ENCODE measurements around the gene ALPG.
"Not testable (repeated sequence)": the region's sequence is repeated elsewhere in the genome, so short reads cannot be mapped to it uniquely, and the experiment has no call there.

The ALPG gene

DNA sequence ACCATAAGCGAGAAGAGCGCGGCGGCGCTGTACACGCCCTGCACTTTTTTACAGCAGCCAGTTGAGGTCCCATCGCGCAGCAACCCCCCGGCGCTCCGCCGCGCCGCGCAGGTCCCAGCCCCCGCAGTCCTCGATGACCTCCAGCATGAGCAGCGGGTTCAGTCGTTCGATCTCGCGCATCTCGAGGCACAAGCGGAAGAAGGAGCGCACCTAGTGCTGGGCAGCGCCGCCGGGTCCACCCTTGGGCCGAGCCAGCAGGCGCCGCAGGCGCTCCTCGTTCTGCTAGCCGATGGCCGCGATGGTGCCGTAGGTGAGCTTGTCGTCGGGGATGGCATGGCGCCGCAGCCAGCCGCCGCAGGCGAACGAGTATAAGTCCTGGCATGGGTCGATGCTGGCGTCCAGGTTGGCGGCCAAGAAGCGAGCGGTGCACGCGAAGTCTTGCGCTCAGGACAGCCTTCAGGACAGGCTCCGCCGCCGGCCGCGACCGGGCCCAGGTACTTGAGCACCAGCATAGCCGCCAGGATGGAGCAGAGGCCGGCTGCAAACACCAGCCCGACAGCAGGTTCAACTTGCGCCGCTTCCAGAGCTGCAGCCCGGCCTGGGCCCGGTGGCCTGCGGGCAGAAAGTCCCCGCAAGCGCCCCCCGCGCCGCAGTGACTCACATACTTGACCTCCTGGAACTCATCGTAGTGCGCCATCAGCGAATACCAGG is 19.7 kb upstream of the ALPG start:
- 1 to 5% methylated on average over 74 to 75 of the region's 75 CpGs for WGBS, 2 experiments (ENCODE audit: insufficient coverage in 2 of 2)
- Histone ChIP-seq H3K27ac (ENCODE audit: low read depth, low read length, severe bottlenecking) (peak overlapping the region; percentile 90), H3K36me3 (ENCODE audit: control insufficient read depth, insufficient read depth, low read length) (no peaks in the 10 kb centered on the region), H3K4me3 (ENCODE audit: extremely low read depth, insufficient read depth, low read length, poor library complexity, severe bottlenecking) (peak overlapping the region; percentile 49), H3K9me3 (ENCODE audit: control insufficient read depth, low read length) (no peaks in the 10 kb centered on the region), H3K4me1 (ENCODE audit: control insufficient read depth, insufficient read depth, low read length, poor library complexity, severe bottlenecking) (peaks cover 33% of the 10 kb centered on the region)

DNA sequence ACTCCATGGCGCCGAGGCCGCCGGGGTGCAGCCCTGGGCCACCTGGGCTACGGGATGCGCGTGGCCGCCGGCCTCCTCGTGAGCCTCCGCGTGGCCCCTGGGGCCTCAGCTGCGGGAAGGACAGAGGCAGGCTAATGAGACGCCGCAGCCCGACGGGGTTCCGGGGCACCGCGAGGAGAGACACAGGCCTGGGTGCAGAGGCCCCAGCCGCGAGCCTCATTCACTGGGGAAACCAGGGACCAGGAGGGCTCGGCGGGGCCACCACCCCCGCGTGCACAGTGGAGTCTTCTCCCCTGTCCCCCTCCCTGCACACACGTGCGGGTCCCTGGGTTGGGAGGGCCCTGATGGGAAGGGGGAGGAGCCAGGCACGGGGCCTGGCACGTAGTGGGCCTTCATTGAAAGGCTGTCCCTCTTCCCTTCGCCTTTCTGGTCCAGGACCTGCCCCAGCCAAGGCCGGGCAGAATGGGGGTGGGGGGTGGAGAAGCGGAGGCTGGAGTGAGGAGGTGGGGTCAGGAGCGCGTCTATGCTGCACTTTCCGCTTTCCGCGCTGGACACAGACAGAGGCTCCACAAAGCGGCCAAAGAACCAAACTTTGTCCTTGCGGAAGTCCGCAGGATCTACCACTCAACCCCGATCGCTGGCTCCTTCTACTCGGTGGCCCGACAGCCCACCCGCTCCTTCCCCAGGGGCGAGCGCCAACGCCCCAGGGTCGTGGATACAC is 19.0 kb upstream of the ALPG start:
- Histone ChIP-seq H3K27ac (ENCODE audit: low read depth, low read length, severe bottlenecking) (no peak overlapping the region), H3K4me1 (ENCODE audit: control insufficient read depth, insufficient read depth, low read length, poor library complexity, severe bottlenecking) (peaks cover 31% of the 10 kb centered on the region), H3K36me3 (ENCODE audit: control insufficient read depth, insufficient read depth, low read length) (no peaks in the 10 kb centered on the region), H3K4me3 (ENCODE audit: extremely low read depth, insufficient read depth, low read length, poor library complexity, severe bottlenecking) (peak overlapping the region; percentile 49), H3K9me3 (ENCODE audit: control insufficient read depth, low read length) (no peaks in the 10 kb centered on the region)
- 3% methylated on average over 33 to 44 of the region's 50 CpGs for WGBS, 2 experiments (ENCODE audit: insufficient coverage in 2 of 2)

DNA sequence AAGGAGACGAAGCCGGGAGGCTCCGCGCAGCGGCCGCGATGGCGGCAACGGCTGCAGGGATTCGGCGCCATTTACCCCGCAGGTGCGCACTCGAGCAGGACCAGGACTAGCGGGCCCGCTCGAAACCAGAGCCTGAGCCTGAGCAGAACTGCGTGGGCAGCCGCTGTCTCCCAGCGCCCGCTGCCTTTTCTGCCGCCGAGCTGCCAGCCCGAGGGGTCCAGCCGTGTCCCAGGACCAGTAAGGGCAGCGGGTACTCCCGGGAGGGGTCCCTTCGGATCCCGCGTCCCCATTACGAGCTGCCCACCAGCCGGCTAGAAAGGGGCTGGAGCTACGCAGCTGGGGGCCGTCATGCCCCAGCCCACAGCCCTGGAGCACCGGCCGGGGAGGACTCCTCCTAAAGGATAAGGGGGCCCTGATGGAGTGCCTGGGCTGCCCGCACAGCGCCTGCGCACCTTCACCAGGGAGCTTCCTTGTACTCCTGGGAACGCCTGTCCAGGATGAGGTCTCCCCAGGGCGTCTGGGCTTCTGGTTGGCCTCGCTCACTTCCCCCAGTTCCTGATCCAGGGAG is 18.2 kb upstream of the ALPG start:
- H3K36me3 ChIP-seq (ENCODE audit: control insufficient read depth, insufficient read depth, low read length): no peaks in the 10 kb centered on the region
- no peaks in the 10 kb centered on the region for H3K9me3 ChIP-seq (ENCODE audit: control insufficient read depth, low read length)
- no peak overlapping the region for H3K27ac ChIP-seq (ENCODE audit: low read depth, low read length, severe bottlenecking)
- WGBS, 2 experiments (ENCODE audit: insufficient coverage in 2 of 2): 13 to 17% methylated on average over 38 to 40 of the region's 42 CpGs
- peak overlapping the region; percentile 49 for H3K4me3 ChIP-seq (ENCODE audit: extremely low read depth, insufficient read depth, low read length, poor library complexity, severe bottlenecking)
- H3K4me1 ChIP-seq (ENCODE audit: control insufficient read depth, insufficient read depth, low read length, poor library complexity, severe bottlenecking): peaks cover 31% of the 10 kb centered on the region

DNA sequence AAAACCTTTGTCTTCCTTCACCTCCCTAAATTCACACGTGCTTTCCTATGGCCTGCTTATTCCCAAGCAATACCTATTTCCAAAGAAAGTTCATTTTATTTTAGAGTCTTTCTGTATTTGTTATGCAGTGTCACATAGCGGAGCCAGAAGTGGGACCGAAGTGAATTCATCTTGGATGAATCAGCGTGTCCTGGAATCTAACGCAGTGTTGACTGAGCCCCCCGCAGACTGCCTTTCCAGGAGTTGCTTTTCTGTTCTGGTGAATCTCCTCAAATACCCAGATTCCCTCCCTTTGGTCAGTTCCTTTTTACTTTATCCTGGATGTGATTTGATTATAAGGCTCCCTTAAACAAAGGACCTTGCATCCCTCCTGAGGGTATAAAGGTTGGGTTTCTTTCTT is 17.3 kb upstream of the ALPG start:
- 27 to 41% methylated on average over 3 of the region's 6 CpGs for WGBS, 2 experiments (ENCODE audit: insufficient coverage in 2 of 2)
- no peaks in the 10 kb centered on the region for H3K9me3 ChIP-seq (ENCODE audit: control insufficient read depth, low read length)
- H3K36me3 ChIP-seq (ENCODE audit: control insufficient read depth, insufficient read depth, low read length): no peaks in the 10 kb centered on the region
- no peak overlapping the region for H3K4me3 ChIP-seq (ENCODE audit: extremely low read depth, insufficient read depth, low read length, poor library complexity, severe bottlenecking)
- H3K27ac ChIP-seq (ENCODE audit: low read depth, low read length, severe bottlenecking): no peak overlapping the region
- H3K4me1 ChIP-seq (ENCODE audit: control insufficient read depth, insufficient read depth, low read length, poor library complexity, severe bottlenecking): peaks cover 31% of the 10 kb centered on the region

DNA sequence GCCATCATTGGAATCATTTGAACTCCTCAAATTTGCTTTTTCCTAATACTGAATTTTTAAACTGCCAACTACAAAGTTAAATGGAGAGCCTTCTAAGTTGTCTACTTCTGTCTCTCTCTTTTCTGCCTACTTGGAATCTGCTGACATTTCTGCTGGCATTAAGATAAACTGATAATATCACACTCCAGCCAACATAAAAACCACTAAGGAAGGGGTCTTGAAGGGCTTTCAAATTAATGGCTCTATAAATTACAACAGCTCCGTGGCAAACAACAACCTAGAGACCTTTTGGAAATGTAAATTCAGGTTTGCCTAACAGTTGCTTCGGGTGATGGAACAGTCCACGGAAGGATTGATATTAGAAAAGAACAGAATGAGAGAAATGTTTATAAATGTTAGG is 16.0 kb upstream of the ALPG start:
- Histone ChIP-seq H3K27ac (ENCODE audit: low read depth, low read length, severe bottlenecking) (no peak overlapping the region), H3K9me3 (ENCODE audit: control insufficient read depth, low read length) (no peaks in the 10 kb centered on the region), H3K4me3 (ENCODE audit: extremely low read depth, insufficient read depth, low read length, poor library complexity, severe bottlenecking) (no peak overlapping the region), H3K4me1 (ENCODE audit: control insufficient read depth, insufficient read depth, low read length, poor library complexity, severe bottlenecking) (peaks cover 28% of the 10 kb centered on the region), H3K36me3 (ENCODE audit: control insufficient read depth, insufficient read depth, low read length) (no peaks in the 10 kb centered on the region)
- 79 to 80% methylated on average over 2 of the region's 3 CpGs for WGBS, 2 experiments (ENCODE audit: insufficient coverage in 2 of 2)

DNA sequence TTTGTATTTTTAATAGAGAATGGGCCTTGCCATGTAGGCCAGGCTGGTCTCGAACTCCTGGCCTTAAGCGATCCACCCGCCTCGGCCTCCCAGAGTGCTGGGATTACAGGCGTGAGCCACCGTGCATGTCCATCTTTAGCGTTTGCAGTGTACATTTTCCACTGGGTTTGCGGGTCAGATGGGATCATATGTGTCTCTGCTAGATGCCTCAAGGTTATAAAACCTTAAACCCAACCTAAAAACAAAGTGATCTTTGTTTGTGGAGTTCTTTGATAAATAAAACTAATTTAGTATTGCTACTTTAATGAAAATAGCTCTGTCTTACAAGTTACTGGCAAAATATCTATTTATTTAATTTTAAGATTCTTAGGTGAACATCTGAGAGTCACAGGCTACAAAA is 13.1 kb upstream of the ALPG start:
- no peaks in the 10 kb centered on the region for H3K36me3 ChIP-seq (ENCODE audit: control insufficient read depth, insufficient read depth, low read length)
- no peak overlapping the region for H3K27ac ChIP-seq (ENCODE audit: low read depth, low read length, severe bottlenecking)
- 87 to 98% methylated on average over 6 to 7 of the region's 8 CpGs for WGBS, 2 experiments (ENCODE audit: insufficient coverage in 2 of 2)
- peaks cover 23% of the 10 kb centered on the region for H3K4me1 ChIP-seq (ENCODE audit: control insufficient read depth, insufficient read depth, low read length, poor library complexity, severe bottlenecking)
- no peaks in the 10 kb centered on the region for H3K9me3 ChIP-seq (ENCODE audit: control insufficient read depth, low read length)
- no peak overlapping the region for H3K4me3 ChIP-seq (ENCODE audit: extremely low read depth, insufficient read depth, low read length, poor library complexity, severe bottlenecking)

DNA sequence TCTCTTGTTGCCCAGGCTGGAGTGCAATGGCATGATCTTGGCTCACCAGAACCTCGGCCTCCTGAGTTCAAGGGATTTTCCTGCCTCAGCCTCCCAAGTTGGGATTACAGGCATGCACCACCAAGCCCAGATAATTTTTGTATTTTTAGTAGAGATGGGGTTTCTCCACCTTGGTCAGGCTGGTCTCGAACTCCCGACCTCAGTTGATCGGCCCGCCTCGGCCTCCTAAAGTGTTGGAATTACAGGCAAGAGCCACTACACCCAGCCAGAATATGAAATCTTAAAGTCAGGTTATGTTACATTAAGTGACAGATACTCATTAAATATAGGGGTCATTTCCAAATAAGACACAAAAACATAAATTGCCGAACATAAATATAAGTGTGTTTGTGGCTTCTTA is 12.2 kb upstream of the ALPG start:
- peaks cover 18% of the 10 kb centered on the region for H3K4me1 ChIP-seq (ENCODE audit: control insufficient read depth, insufficient read depth, low read length, poor library complexity, severe bottlenecking)
- 100% methylated on average over 5 of the region's 7 CpGs; no CpG with 5 or more reads in 1 of the 2 experiments for WGBS, 2 experiments (ENCODE audit: insufficient coverage in 2 of 2)
- not testable (repeated sequence) for H3K36me3 ChIP-seq (ENCODE audit: control insufficient read depth, insufficient read depth, low read length); H3K4me3 ChIP-seq (ENCODE audit: extremely low read depth, insufficient read depth, low read length, poor library complexity, severe bottlenecking); H3K27ac ChIP-seq (ENCODE audit: low read depth, low read length, severe bottlenecking); H3K9me3 ChIP-seq (ENCODE audit: control insufficient read depth, low read length)

DNA sequence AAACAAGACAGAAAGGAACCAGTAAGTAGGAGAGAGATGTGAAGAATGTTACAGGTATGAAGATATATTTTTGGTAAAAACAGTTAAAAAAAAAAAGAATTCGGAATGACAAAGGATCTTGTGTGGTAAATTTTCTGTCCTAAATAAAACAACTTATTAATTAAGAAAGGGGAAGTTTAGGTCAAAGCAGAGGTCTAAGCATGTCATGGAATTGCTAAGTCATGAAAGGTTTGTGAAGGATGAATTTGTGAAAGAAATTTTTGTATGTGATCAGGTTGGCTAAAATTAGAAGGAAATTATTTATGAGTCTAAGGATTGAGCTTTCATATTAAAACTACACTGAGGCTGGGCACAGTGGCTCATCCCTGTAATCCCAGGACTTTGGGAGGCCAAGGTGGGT is 11.1 kb upstream of the ALPG start:
- Histone ChIP-seq H3K4me1 (ENCODE audit: control insufficient read depth, insufficient read depth, low read length, poor library complexity, severe bottlenecking) (peaks cover 7% of the 10 kb centered on the region), H3K9me3 (ENCODE audit: control insufficient read depth, low read length) (no peaks in the 10 kb centered on the region), H3K36me3 (ENCODE audit: control insufficient read depth, insufficient read depth, low read length) (no peaks in the 10 kb centered on the region), H3K27ac (ENCODE audit: low read depth, low read length, severe bottlenecking) (no peak overlapping the region), H3K4me3 (ENCODE audit: extremely low read depth, insufficient read depth, low read length, poor library complexity, severe bottlenecking) (no peak overlapping the region)
- 60% methylated on average over 1 of the region's 1 CpG; no CpG with 5 or more reads in 1 of the 2 experiments for WGBS, 2 experiments (ENCODE audit: insufficient coverage in 2 of 2)

DNA sequence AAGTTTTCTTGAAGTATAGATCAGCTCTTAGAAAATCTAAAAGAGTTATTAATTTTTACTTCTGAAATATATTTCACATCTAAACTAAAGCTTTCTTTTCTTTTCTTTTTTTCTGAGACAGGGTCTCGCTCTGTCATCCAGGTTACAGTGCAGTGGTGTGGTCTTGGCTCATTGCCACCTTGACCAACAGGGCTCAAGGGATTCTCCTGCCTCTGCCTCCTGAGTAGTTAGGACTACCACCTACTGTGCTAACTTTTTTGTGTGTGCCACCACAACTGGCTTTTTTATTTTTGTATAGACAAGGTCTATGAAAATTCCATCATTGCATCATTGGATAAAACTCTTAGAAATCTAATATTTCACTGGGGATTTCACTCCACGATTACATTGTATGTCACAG is 10.0 kb upstream of the ALPG start:
- H3K27ac ChIP-seq (ENCODE audit: low read depth, low read length, severe bottlenecking): no peak overlapping the region
- H3K4me1 ChIP-seq (ENCODE audit: control insufficient read depth, insufficient read depth, low read length, poor library complexity, severe bottlenecking): no peaks in the 10 kb centered on the region
- no peak overlapping the region for H3K4me3 ChIP-seq (ENCODE audit: extremely low read depth, insufficient read depth, low read length, poor library complexity, severe bottlenecking)
- no peaks in the 10 kb centered on the region for H3K36me3 ChIP-seq (ENCODE audit: control insufficient read depth, insufficient read depth, low read length)
- WGBS, 2 experiments (ENCODE audit: insufficient coverage in 2 of 2): 100% methylated on average over 1 of the region's 2 CpGs; no CpG with 5 or more reads in 1 of the 2 experiments
- no peaks in the 10 kb centered on the region for H3K9me3 ChIP-seq (ENCODE audit: control insufficient read depth, low read length)

DNA sequence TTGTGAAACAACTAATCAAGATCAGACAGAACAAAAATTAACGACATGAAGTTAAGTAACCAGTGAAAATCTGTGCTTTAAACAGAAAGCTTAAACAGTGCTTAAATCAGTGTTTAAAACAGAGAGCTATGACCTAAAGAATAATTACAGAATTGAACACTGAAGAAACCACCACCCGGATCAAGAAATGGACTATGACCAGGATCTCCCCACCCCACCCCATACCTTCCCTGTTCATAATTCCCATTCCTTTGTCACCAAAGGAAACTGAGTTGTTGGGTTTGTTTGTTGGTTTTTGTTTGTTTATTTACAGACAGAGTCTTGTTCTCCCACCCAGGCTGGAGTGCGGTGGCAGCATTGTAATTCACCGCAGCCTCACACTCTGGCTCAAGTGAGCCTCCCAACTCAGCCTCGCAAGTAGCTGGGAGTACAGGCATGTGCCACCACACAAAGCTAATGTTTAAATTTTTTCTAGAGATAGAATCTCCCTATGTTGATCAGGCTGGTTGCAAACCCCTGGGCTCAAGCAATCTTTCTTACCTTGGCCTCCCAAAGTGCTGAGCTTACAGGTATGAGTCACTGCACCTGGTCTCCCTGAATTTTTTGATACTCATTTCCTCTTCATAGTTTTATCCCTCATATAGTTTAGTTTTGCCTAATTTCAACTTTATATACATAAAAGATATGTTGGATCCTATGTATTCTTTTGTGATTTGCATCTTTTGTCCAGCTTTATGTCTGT is 8.2 kb upstream of the ALPG start:
- Histone ChIP-seq H3K36me3 (ENCODE audit: control insufficient read depth, insufficient read depth, low read length) (no peaks in the 10 kb centered on the region), H3K9me3 (ENCODE audit: control insufficient read depth, low read length) (no peaks in the 10 kb centered on the region), H3K27ac (ENCODE audit: low read depth, low read length, severe bottlenecking) (no peak overlapping the region), H3K4me3 (ENCODE audit: extremely low read depth, insufficient read depth, low read length, poor library complexity, severe bottlenecking) (no peak overlapping the region), H3K4me1 (ENCODE audit: control insufficient read depth, insufficient read depth, low read length, poor library complexity, severe bottlenecking) (no peaks in the 10 kb centered on the region)
- 90 to 100% methylated on average over 2 to 3 of the region's 5 CpGs for WGBS, 2 experiments (ENCODE audit: insufficient coverage in 2 of 2)

Measured in mesodermal cell (in vitro differentiated cells).